ENCODE data around the gene MCM8.
"Not testable (repeated sequence)": the region's sequence is repeated elsewhere in the genome, so short reads cannot be mapped to it uniquely, and the experiment has no call there.

The MCM8 gene

DNA sequence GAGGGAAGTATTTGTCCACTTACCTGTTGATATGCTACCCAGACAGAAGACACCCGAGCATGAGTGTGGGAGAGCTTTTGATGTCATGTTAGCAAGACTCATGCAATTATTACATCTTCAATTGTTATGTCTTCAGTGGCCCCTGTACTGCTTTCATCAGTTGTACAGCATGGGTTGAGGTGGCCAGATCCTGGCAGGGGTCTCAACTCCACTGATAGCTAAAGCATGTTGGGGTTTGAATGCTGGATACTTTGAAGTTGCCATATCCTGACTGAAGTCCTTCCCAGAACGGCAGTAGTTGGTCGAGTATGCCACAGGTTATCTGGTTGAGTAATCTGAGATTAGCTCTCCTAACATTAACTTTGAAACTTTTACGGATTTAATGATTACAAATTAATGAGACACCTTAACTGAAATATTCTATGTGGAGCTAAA lies 56.7 kb downstream of the MCM8 start:
- DNase-seq (ENCODE audit: low read depth), result no peak

DNA sequence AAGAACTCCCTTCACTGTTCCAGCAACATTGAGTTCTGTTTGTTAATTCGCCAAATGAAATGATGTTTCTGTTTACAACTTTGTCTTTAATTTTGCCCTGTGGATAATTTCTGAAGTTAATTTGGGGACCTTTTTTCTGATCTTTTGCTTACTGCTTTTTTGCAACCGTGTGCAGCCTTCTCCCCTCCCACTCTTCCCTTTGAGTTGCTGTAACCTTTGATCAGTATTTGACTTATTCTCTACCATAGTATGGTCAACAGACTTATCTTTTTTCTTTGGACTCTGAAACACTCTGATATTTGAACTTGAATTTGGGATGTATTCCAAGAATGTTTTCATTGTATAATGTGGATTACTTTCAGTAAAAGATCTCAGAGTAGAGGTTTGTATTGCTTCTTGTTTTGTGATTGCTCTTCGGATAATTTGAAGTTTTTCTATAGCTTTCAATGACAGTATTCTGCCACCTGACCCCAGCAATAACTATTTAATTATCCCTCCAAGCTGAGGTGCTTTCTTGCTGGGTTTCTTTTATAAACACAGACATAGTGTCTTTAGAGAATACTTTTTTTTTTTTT lies 57.2 kb downstream of the MCM8 start:
- DNase-seq (ENCODE audit: low read depth), result no peak

DNA sequence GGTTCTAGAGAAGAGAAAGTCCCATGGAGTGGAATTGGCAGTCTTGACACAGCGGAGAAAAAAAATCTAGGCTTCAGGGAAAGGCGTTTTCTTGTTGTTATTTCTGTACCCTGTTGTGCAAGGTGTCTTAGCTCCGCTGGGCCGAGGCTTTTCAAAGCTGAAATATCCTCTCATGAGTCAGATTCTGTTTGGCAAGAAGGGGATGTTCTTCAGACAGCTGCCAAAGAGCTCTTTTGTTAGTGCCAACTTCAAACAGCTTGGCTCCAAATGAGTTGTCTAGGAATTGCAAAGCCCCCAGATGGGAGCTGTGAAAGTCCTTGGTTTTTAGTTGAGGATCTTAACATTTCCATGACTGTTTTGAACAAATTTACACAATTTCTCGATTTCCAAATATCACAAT lies 57.8 kb downstream of the MCM8 start:
- no peak for DNase-seq (ENCODE audit: low read depth)

DNA sequence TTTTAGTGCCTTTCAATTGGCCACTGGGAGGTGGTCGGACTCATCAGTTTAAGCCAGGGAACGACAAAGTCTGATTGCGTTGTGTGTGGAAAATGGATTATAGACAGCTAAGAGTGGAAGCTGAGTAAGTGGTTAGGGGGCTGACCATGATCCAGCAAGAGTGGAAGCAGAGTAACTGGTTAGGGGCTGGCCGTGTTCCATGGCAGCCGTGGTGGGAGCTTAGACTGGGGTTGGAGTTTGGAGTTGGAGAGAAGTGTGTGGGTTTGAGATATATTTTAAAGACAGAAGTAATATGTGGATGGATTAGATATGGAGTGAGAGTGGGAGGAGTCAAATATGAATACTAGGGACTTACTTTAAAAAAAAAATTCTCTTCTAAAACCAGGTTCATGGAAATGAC lies 61.7 kb downstream of the MCM8 start:
- DNase-seq (ENCODE audit: low read depth), result no peak

DNA sequence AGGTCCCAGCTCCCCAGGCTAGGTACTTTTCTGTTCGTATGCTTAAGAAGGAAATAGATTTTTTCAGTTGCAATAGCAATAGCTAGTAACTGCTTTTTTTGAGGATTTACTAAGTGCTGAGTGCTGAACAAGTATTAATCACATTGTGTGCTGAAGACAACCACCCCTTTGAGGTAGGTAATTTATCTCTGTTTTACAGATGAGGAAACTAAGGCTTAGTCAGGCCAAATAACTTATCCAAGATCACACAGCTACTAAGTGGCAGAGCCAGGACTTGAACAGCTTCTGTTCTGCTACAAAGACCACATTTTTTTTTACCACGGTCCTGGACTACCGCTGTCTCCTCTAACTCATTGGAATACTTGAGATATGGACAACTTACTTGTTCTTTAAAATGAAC lies 63.6 kb downstream of the MCM8 start:
- DNase-seq (ENCODE audit: low read depth), result no peak

DNA sequence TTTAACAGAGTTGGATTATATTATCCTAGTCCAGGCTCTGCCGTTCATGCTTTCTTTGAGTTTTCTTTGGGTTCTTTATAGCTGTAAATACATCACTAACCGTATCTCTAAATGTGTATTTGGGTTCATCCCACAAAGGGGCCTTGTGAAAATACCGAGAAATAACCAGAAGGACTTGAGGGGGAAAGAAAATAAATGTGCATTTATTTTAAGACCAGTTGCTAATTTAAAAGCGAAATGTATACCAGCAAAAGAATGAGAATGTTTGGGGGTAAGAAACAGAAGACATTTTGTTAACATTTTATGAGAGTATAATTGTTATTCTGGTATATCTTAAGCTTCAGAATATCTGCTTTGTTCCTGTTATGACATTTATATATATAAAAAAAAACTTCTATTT lies 64.5 kb downstream of the MCM8 start:
- DNase-seq (ENCODE audit: low read depth), result no peak

DNA sequence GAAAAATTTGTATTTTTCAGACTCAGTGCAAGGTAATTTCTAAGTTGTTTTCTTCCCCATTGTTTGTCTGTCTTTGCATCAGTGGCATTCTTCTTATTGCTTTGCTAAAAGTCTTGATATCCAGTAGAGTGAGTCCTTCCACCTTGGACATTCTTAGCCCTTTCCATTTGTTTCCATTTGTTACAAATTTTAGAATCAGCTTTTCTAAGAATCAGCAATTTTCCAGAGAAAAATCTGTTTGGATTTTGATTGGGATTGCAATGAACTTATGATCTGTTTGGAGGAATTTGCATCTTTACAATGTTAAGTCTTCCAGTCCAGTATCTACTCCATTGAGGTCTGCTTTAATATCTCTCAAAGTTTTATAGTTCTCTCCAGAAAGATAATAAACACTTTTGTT lies 67.0 kb downstream of the MCM8 start:
- DNase-seq (ENCODE audit: low read depth), result no peak

DNA sequence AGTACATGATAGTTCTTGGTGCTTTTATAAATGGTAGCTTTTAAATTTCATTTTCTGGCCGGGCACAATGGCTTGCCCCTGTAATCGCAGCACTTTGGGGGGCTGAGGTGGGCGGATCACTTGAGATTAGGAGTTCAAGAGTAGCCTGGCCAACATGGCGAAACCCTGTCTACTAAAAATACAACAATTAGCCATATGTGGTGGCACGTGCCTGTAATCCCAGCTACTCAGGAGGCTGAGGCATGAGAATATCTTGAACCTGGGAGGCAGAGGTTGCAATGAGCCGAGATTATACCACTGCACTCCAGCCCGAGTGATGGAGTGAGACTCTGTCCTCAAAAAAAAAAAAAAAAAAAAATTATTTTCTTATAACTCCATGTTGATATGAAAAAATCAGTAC lies 67.4 kb downstream of the MCM8 start:
- no peak for DNase-seq (ENCODE audit: low read depth)

DNA sequence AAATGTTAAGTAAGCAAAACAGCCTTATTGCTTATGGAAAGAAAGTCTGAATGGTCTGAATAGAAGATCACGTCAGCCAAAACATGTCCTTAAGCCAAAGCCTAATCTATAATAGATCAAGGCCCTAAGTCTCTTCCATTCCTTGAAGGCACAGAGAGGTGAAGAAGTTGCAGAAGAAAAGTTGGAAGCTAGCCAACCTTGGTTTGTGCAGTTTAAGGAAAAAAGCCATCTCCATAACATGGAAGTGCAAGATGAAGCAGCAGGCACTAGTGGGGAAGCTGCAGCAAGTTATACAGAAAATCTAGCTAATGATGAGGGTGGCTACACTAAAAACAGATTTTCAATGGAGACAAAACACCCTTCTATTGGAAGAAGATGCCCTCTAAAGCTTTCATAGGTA lies 74.3 kb downstream of the MCM8 start:
- no peak for DNase-seq (ENCODE audit: low read depth)

DNA sequence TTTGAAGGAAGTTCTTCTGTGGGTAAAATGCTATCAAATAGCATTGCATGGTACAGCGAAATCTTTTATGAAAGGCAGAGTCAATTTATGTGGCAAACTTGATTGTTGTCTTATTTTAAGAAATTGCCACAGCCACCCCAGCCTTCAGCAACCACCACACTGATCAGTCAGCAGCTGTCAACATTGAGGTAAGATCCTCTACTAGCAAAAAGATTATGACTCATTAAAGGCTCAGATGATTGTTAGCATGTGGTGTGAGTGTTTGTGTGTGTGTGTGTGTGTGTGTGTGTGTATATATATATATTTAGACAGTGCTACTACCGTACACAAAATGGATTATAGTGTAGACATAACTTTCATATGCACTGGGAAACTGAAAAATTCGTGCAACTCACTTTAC lies 75.6 kb downstream of the MCM8 start:
- no peak for DNase-seq (ENCODE audit: low read depth)

DNA sequence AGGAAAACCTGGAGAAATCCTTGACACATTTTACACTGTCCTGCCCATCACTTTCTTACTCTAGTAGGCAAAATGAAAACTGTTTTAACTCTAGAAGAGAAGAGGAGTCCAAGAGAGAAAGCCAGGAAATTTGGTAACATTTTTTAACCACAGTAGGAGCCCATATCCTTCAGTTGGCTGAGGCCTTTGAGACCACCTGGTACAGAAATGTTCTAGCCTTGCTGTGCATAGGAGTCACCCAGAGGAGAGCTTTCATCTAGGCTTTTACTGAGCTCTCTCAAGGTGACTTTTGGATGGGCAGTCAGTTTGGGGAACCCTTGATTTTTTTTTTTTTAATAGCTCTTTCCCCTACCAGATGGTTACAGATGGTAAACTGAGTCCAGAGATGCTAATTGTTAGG lies 78.4 kb downstream of the MCM8 start:
- DNase-seq (ENCODE audit: low read depth), result no peak

DNA sequence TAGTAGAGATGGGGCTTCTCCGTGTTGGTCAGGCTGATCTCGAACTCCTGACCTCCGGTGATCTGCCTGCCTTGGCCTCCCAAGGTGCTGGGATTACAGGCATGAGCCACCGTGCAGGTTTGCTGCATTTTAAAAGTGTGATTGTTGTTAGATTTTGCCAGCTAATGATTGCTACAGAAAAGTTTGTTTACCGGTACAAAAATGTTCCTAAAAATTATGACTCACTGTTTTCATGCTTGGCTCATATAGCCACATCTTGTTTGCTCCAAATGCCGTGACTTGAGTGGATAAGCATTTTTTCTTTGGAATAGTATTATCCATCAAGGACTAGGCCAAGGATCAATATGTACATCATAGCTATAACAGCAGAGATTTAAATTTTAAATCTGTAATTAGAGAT lies 79.1 kb downstream of the MCM8 start:
- no peak for DNase-seq (ENCODE audit: low read depth)

DNA sequence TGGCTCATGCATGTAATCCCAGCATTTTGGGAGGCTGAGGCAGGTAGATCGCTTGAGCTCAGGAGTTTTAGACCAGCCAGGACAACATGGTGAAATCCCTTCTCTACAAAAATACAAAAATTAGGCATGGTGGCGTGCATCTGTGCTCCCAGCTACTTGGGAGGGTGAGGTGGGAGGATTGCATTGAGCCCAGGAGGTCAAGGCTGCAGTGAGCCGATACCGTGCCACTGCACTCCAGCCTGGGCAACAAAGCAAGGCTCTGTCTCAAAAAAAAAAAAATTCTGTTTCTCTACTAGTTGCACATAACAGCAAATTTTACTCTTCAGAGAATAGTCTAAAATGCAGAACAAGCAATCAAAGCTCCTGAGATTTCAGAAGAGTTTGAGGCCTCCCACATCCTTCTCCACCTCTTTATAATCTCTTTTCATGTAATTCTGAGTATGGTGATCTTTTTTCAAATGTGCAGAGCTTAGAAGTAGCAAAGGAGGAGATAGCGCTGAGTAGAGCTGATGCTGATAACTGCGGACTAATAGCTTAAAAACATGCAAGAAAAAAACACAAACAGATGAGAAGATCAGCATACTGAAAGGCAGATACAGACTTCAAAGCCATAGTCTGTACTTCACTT lies 80.1 kb downstream of the MCM8 start:
- no peak for DNase-seq (ENCODE audit: low read depth)

DNA sequence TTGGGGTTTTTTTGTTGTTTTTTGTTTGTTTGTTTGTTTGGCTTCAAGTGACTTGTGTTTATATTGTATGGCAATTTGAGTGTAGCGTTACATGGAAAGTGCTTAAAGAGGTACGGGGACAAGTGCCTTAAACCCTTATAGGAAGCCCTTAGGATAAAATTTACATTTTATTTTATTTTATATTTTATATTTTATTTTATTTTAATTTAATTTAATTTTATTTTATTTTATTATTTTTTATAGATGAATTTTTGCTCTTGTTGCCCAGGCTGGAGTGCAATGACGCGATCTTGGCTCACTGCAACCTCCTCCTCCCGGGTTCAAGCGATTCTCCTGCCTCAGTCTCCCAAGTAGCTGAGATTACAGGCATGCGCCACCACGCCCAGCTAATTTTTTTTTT lies 82.5 kb downstream of the MCM8 start:
- not testable (repeated sequence) for DNase-seq (ENCODE audit: low read depth)

DNA sequence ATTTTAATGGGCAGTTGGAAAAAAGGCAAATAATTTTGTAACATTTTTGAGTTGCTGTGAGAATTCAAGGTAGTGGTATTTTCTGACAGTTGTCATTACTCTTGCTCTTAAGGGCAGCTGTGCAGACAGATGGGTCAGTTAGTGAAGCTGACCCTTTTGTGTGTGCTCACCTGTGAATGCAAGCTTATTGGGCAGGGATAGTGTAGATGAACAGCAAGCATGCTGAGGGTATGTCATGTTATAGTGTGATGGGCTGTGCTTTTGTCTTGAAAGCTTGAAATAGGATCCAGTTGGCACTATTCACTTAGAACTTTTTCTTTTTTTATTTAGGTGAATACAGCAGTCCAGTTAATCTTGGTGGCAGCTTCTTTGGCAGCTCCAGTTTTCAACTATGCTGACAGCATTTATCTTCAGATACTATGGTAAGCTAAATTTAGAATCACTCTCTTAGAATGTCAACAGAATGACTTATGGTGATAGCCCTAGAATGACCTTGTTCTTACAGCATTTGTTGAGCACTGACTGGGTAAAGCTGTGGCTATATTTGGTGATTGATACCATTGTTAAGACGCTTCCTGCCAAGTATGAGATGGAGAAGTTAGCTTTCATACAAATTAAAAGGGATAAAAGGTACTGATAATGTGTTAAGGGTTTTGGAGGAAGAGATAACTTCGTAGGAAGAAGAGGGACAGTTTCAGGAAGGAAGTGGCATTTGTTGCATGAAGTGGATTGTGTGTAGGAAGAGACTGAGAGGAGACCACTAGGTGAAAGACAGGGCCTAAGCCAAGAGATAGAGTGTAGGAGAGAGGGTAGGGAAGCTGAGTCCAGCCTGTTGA lies 83.9 kb downstream of the MCM8 start:
- no peak for DNase-seq (ENCODE audit: low read depth)

DNA sequence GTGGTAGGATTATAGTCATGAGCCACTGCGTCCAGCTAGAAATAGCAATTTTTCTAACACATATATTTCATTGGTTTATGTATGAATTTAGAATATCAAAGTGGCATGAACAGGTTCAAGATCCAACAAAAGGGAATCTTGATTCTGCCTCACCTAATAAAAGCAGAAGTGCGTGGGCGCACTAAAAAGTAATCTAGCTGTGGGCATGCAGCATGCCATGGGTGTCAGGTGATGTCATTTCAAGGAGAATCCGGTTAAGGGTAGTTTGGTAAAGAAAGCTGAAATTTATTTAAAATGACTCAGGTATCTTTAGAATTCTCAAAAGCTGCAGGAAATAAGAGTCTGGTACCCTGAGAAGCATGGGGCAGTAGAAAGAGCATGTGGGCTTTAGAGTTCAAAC lies 85.8 kb downstream of the MCM8 start:
- DNase-seq (ENCODE audit: low read depth), result no peak

DNA sequence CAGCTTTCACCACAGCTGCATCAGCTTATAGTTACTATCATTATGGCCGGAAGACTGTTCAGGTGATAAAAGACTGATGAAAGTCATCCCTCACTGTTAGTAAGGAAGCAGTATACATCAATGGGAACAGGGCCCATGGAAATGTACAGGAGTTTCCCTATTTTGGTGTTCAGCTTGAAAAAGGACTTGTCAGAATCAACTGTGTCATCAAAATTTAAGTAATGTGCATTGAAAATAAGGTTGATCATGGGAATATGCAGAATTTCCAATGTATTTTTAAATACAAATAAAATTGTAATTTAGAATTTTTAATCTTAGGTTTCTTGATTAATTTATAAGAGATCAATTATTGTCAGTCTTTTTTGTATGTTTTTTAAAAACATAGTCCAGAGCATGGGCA lies 86.6 kb downstream of the MCM8 start:
- DNase-seq (ENCODE audit: low read depth), result no peak

DNA sequence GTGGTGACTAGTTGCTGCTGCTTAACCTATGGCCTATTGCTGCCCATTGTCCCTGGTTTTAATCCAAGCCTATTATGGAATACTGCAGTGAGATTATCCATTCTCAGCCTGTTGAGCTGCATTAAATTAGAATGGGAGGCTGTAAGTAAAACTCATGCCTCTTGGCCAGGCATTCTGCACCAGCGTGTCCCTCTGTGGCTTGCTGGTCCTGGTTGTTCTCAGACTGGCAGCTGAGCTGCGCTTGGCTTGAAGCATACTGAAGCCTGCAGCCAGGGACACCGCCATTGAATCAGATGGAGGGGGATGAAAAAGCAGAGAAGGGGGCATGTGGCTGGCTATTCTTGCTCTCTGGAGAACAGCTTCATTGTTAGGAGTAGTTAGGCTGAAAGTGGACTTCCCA lies 87.8 kb downstream of the MCM8 start:
- DNase-seq (ENCODE audit: low read depth), result no peak

DNA sequence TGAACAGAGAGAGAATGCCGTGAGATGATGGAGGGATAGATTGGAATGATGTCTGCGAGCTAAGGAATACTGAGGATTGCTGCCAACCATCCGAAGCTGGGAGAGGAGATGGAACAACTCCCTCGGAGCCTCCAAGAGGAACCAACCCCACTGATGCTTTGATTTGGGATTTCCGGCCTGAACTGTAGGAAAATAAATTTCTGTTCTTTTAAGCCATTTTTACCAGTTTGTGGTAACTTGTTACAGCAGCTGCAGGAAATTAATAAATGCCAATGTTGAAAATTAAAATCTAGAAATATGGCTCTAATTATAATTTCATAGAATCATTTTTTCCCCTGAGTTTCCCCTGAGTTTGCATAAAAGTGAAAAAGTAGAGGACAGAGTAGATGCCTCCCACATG lies 89.3 kb downstream of the MCM8 start:
- DNase-seq (ENCODE audit: low read depth), result no peak

DNA sequence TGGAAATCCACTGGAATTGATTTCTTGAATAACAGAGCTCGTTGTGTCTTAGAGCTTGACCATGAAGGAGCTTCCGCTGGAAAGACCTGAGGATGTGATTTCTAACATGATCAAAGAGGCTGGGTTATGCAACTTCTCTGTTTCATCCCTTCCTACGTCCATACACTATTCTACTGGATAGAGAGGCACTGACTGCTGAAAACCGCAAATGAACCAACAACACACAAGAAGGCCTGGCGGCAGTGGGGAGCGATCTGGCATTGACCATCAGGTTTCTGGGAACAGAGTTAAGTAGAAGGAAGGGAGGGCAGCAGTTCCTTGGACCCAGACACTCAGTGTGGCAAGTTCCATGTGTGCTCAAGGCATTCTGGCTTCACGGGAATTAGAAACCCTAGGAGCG lies 90.1 kb downstream of the MCM8 start:
- no peak for DNase-seq (ENCODE audit: low read depth)

DNA sequence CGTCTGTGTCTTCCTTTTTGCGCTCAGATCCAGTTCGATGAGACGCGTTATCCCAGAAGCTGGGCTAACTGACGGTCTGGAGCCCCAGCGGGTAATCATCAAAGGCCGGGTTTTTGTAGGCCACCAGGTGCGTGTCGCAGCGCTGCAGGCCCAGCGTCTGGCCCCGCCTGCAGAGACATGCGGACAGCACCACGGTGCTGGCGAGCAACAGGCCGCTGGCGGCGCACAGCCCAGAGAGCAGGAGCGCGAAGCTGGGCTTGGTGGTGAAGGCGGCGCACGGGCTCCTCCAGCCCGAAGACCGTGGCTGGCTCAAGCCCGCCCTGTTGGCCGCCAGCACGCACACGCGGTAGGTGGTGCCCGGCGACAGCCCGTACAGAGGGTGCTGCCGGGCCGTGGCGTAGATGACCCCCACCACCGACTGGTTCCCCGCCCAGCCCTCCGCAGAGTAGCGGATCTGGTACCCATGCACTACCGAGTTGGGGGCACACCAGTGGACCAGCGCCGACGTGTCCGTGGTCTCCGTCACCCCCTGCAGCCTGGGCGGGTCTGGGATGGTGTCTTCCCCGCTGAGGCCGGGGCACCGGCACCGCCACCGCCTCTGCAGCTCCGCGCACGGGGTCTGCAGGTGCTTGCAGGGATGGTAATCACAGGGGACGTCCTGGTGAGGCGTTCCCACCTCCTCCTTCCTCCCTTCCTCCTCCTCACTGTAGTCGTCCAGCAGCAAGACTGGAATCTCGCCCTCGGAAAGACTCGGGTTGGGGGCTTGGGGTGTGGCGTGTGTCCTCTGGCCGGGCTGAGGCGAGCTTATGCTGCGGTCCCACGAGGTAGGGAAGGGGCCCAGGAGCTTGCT lies 90.7 kb downstream of the MCM8 start:
- no peak for DNase-seq (ENCODE audit: low read depth)

DNA sequence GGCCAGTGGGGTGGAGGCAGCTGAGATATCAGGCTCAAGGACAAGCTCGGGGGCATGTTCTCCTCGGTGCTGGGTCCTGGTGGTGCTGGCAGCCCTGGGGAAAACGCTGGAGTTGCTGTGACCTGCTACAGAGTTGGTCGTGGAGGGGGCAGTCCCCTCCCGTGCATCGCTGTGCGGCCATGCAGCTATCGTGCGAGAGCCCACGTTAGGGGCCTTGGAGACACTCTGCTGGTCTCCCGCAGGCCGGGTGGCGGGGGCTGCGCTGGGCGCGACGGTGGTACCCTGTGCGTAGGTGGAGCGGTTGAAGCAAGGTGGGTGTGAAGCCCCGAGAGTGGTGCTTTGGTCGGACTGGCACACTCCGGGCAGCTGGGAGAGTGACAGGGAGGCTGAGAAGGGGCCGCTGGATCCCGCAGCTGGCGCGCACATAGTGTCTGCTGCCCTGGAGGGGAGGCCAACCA lies 91.4 kb downstream of the MCM8 start:
- no peak for DNase-seq (ENCODE audit: low read depth)

DNA sequence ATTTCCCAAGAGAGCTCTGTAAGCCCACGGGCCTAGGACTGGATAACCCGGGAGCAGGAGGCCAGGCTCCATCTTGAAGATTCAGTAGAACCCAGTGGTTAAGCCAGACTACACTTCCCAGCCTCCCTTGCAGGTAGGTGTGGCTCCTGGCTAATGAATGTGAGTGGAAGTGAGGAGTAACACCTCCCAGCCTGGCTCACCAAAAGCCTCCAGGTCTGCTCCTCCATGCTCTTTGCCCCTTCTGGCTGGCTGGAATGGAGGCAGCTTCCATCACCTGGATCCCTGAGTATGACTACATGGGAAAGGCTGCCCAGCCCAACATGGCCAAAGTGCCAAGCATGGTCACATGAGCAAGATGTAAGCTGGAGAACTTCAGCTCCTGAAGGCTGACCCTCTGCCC lies 93.7 kb downstream of the MCM8 start:
- DNase-seq (ENCODE audit: low read depth), result no peak
